Measurements from ENCODE around the gene NR4A1. TPM values are rescaled to one million over a fixed set of nuclear protein-coding genes. Genes with fewer than 3 reads are reported as not detected.
A peak's percentile ranks its signal among the peaks of the same experiment; 100 is the strongest.

The NR4A1 gene
- polyA plus RNA-seq, 1 experiment: 4.4 TPM

GRCh38 chr12:52005218-52005902 lies 45.9 kb upstream of the NR4A1 start:
- no peak for DNase-seq (ENCODE audit: low read depth, low spot score)
- H3K27me3 ChIP-seq (ENCODE audit: control insufficient read depth, insufficient read depth, low read length): peaks cover 6% of the 10 kb centered on the region
- H3K27ac ChIP-seq (ENCODE audit: low read depth, low read length): no peak overlapping the region
- no peak for TF ChIP-seq CTCF (IDR thresholded peaks at IDR 0.05; ENCODE audit: low read depth, low read length)
- CTCF ChIA-PET: interaction anchor here (1.9 to 15.4 kb wide), 5 partner anchors 12 to 118 kb away, joined by 16 to 599 read pairs (median 22); no protein-coding TSS in a partner anchor
- POLR2A ChIA-PET: interaction anchor here (1.2 to 2.7 kb wide), 4 partner anchors 13 to 20 kb away, joined by 3 to 15 read pairs (median 11); no protein-coding TSS in a partner anchor
- H3K4me3 ChIP-seq (ENCODE audit: low read depth, low read length): no peak overlapping the region
- H3K9me3 ChIP-seq (ENCODE audit: control insufficient read depth, insufficient read depth, low read length): no peaks in the 10 kb centered on the region; the same call in 1 of the 2 replicates

GRCh38 chr12:52005903-52006703 lies 45.1 kb upstream of the NR4A1 start:
- peaks cover 6% of the 10 kb centered on the region for H3K27me3 ChIP-seq (ENCODE audit: control insufficient read depth, insufficient read depth, low read length)
- H3K4me3 ChIP-seq (ENCODE audit: low read depth, low read length): peak overlapping the region; percentile 36
- ChIA-PET CTCF (interaction anchor here (0.5 to 15.4 kb wide), 3 partner anchors 13 to 44 kb away, joined by 4 to 599 read pairs (median 76); no protein-coding TSS in a partner anchor), POLR2A (interaction anchor here (0.6 to 2.3 kb wide), 13 partner anchors 9 to 87 kb away, joined by 3 to 28 read pairs (median 4); partner anchors contain the start of gene ATG101)
- H3K9me3 ChIP-seq (ENCODE audit: control insufficient read depth, insufficient read depth, low read length): no peaks in the 10 kb centered on the region; the same call in 1 of the 2 replicates
- no peak for TF ChIP-seq CTCF (IDR thresholded peaks at IDR 0.05; ENCODE audit: low read depth, low read length)
- no peak for DNase-seq (ENCODE audit: low read depth, low spot score)
- no peak overlapping the region for H3K27ac ChIP-seq (ENCODE audit: low read depth, low read length)

- Histone ChIP-seq H3K9me3 (ENCODE audit: control insufficient read depth, insufficient read depth, low read length) (no peaks in the 10 kb centered on the region; the same call in 1 of the 2 replicates), H3K27ac (ENCODE audit: low read depth, low read length) (no peak within 1 kb of the TSS), H3K27me3 (ENCODE audit: control insufficient read depth, insufficient read depth, low read length) (peaks cover 6% of the 10 kb centered on the region), H3K4me3 (ENCODE audit: low read depth, low read length) (peak within 1 kb of the TSS; percentile 81)
- CTCF ChIA-PET: interaction anchor here (0.5 to 15.4 kb wide), 3 partner anchors 13 to 44 kb away, joined by 4 to 599 read pairs (median 76); no protein-coding TSS in a partner anchor
- DNase-seq (ENCODE audit: low read depth, low spot score): no peak
- no peak for TF ChIP-seq CTCF (IDR thresholded peaks at IDR 0.05; ENCODE audit: low read depth, low read length)
- POLR2A ChIA-PET: interaction anchor here (0.5 to 2.3 kb wide), 18 partner anchors 9 to 949 kb away, joined by 3 to 28 read pairs (median 4); partner anchors contain the start of genes ATG101 and NR4A1
These were observed 44.5 kb upstream of the NR4A1 start, which contains the start of gene TAMALIN for GRCh38 chr12:52006726-52007157. Gene TAMALIN, plus strand, starts transcription at chr12:52006946. Its CDS starts 74 bp downstream, at chr12:52007020.

- no peak overlapping the region for H3K27ac ChIP-seq (ENCODE audit: low read depth, low read length)
- H3K4me3 ChIP-seq (ENCODE audit: low read depth, low read length): peak overlapping the region; percentile 81
- POLR2A ChIA-PET: interaction anchor here (0.5 to 2.3 kb wide), 12 partner anchors 8 to 949 kb away, joined by 3 to 28 read pairs (median 4); partner anchors contain the start of genes ATG101 and NR4A1
- CTCF ChIA-PET: interaction anchor here (4.8 to 15.4 kb wide), 2 partner anchors 14 to 15 kb away, joined by 76 to 599 read pairs; no protein-coding TSS in a partner anchor
- no peaks in the 10 kb centered on the region; the same call in 1 of the 2 replicates for H3K9me3 ChIP-seq (ENCODE audit: control insufficient read depth, insufficient read depth, low read length)
- no peak for DNase-seq (ENCODE audit: low read depth, low spot score)
- H3K27me3 ChIP-seq (ENCODE audit: control insufficient read depth, insufficient read depth, low read length): peaks cover 6% of the 10 kb centered on the region
- no peak for TF ChIP-seq CTCF (IDR thresholded peaks at IDR 0.05; ENCODE audit: low read depth, low read length)
These were observed 43.9 kb upstream of the NR4A1 start for GRCh38 chr12:52007158-52007921.

All from AG04450 (cell line).